WTC11 (cell line): ENCODE results near the gene SPRR5. TPM values are rescaled to one million over a fixed set of nuclear protein-coding genes. Genes with fewer than 3 reads are reported as not detected.

Experiments
- ATAC-seq: fragments of 200-7000 bp; cut with Tn5 transposase; 2 replicates; pipeline ENCODE4 v1.10.0; 2021; ENCODE audit warnings: mild to moderate bottlenecking, moderate library complexity
- CTCF ChIA-PET: fragments of 300-600 bp; sonication (Branson Sonifier 250); formaldehyde crosslinking; loops from one replicate; lab custom pipeline; 2021; ENCODE audit warnings: antibody characterized with exemption; lab: Charles Lee
- POLR2A ChIA-PET: fragments of 350-600 bp; sonication (Branson Sonifier 250); formaldehyde crosslinking; loops from one replicate; lab custom pipeline; 2021; ENCODE audit warnings: antibody characterized with exemption; lab: Charles Lee
- DNase-seq: peaks from one replicate; pipeline ENCODE4 v3.0.0; 2021; ENCODE audit warnings: low spot score
- H3K27ac Mint-ChIP-seq: 2 replicates; pipeline ENCODE4 v1.8.0; 2021; ENCODE audit warnings: mixed read lengths
- H3K27me3 Mint-ChIP-seq: 2 replicates; pipeline ENCODE4 v1.8.0; 2021; ENCODE audit warnings: low read depth, mild to moderate bottlenecking, moderate library complexity, mixed read lengths
- H3K36me3 Mint-ChIP-seq: 2 replicates; pipeline ENCODE4 v1.8.0; 2021; ENCODE audit warnings: mixed read lengths
- H3K4me1 Mint-ChIP-seq: 2 replicates; pipeline ENCODE4 v1.8.0; 2022; ENCODE audit warnings: mixed read lengths
- H3K4me3 Mint-ChIP-seq: 2 replicates; pipeline ENCODE4 v1.8.0; 2021; ENCODE audit warnings: mild to moderate bottlenecking, moderate library complexity, mixed read lengths
- H3K9me3 Mint-ChIP-seq: 2 replicates; pipeline ENCODE4 v1.8.0; 2021; ENCODE audit warnings: mixed read lengths
- EMX1 ChIP-seq: fragments of 250-450 bp; sonication (Bioruptor Pico); IDR thresholded peaks from 2 replicates; pipeline ENCODE4 v1.8.0; 2021; ENCODE audit warnings: mild to moderate bottlenecking
- ETV6 ChIP-seq: sonication (generic); formaldehyde crosslinking; IDR thresholded peaks from 2 replicates; pipeline ENCODE4 v1.8.1; 2022; ENCODE audit warnings: mild to moderate bottlenecking, missing genetic modification reagents
- FOXJ3 ChIP-seq: sonication (generic); formaldehyde crosslinking; IDR thresholded peaks from 2 replicates; pipeline ENCODE4 v1.9.0; 2021; ENCODE audit warnings: missing genetic modification reagents, mild to moderate bottlenecking, borderline replicate concordance
- FOXP1 ChIP-seq: sonication (generic); formaldehyde crosslinking; IDR thresholded peaks from 2 replicates; pipeline ENCODE4 v1.8.0; 2022; ENCODE audit warnings: missing genetic modification reagents, mild to moderate bottlenecking, moderate library complexity, borderline replicate concordance
- GRHL2 ChIP-seq: fragments of 250-450 bp; sonication (Bioruptor Pico); IDR thresholded peaks from 2 replicates; pipeline ENCODE4 v1.8.0; 2022; ENCODE audit warnings: mild to moderate bottlenecking, moderate library complexity; ENCODE audit not compliant: insufficient replicate concordance, severe bottlenecking
- KAT7 ChIP-seq: sonication (generic); formaldehyde crosslinking; IDR thresholded peaks from 2 replicates; pipeline ENCODE4 v1.8.1; 2023; ENCODE audit warnings: missing genetic modification reagents, mild to moderate bottlenecking, borderline replicate concordance
- MYBL2 ChIP-seq: sonication (generic); formaldehyde crosslinking; IDR thresholded peaks from 2 replicates; pipeline ENCODE4 v1.8.1; 2023; ENCODE audit warnings: mild to moderate bottlenecking, moderate library complexity, missing genetic modification reagents
- PRRX2 ChIP-seq: fragments of 250-450 bp; sonication (Bioruptor Pico); IDR thresholded peaks from 2 replicates; pipeline ENCODE4 v1.8.0; 2021; ENCODE audit warnings: mild to moderate bottlenecking
- SP1 ChIP-seq: sonication (generic); formaldehyde crosslinking; conservative IDR thresholded peaks from 2 replicates; pipeline ENCODE4 v1.8.1; 2022; ENCODE audit warnings: missing genetic modification reagents
- ZNF121 ChIP-seq: sonication (generic); formaldehyde crosslinking; IDR thresholded peaks from 2 replicates; pipeline ENCODE4 v1.8.0; 2023; ENCODE audit warnings: missing genetic modification reagents
- ZNF423 ChIP-seq: fragments of 250-450 bp; sonication (Bioruptor Pico); IDR thresholded peaks from 2 replicates; pipeline ENCODE4 v2.1.2; 2022; ENCODE audit warnings: mild to moderate bottlenecking, moderate library complexity
- total RNA-seq: library from RNA; stranded (reverse); gene quantifications from 3 replicates; pipeline ENCODE4 v1.2.3, GENCODE V29; 2021
- TF ChIP-seq, protein P1 (sequence below): sonication (generic); formaldehyde crosslinking; IDR thresholded peaks from 2 replicates; pipeline ENCODE4 v1.8.0; 2022; ENCODE audit warnings: mild to moderate bottlenecking, missing genetic modification reagents
- TF ChIP-seq, protein P2 (sequence below): sonication (generic); formaldehyde crosslinking; IDR thresholded peaks from 2 replicates; pipeline ENCODE4 v1.8.0; 2022; ENCODE audit warnings: mild to moderate bottlenecking, missing genetic modification reagents
- TF ChIP-seq, protein P3 (sequence below): sonication (generic); formaldehyde crosslinking; IDR thresholded peaks from 2 replicates; pipeline ENCODE4 v1.8.0; 2022; ENCODE audit warnings: mild to moderate bottlenecking, missing genetic modification reagents
- TF ChIP-seq, protein P4 (sequence below): fragments of 250-450 bp; sonication (Bioruptor Pico); IDR thresholded peaks from 2 replicates; pipeline ENCODE4 v1.9.0; 2021; ENCODE audit warnings: mild to moderate bottlenecking
- TF ChIP-seq, protein P5 (sequence below): sonication (generic); formaldehyde crosslinking; IDR thresholded peaks from 2 replicates; pipeline ENCODE4 v1.8.1; 2023; ENCODE audit warnings: mild to moderate bottlenecking, missing genetic modification reagents
- TF ChIP-seq, protein P6 (sequence below): sonication (generic); formaldehyde crosslinking; IDR thresholded peaks from 2 replicates; pipeline ENCODE4 v1.8.1; 2023; ENCODE audit warnings: mild to moderate bottlenecking, missing genetic modification reagents, moderate library complexity
- TF ChIP-seq, protein P7 (sequence below): sonication (generic); formaldehyde crosslinking; IDR thresholded peaks from 2 replicates; pipeline ENCODE4 v1.8.0; 2023; ENCODE audit warnings: missing genetic modification reagents, mild to moderate bottlenecking, borderline replicate concordance
- TF ChIP-seq, protein P8 (sequence below): sonication (generic); formaldehyde crosslinking; IDR thresholded peaks from 2 replicates; pipeline ENCODE4 v1.8.1; 2022; ENCODE audit warnings: mild to moderate bottlenecking, missing genetic modification reagents, moderate library complexity, borderline replicate concordance
- TF ChIP-seq, protein P9 (sequence below): sonication (generic); formaldehyde crosslinking; IDR thresholded peaks from 2 replicates; pipeline ENCODE4 v1.8.1; 2022; ENCODE audit warnings: low read depth, missing genetic modification reagents, borderline replicate concordance

SPRR5 gene
- total RNA-seq, 1 experiment from 2014 or later, result not detected

DNA sequence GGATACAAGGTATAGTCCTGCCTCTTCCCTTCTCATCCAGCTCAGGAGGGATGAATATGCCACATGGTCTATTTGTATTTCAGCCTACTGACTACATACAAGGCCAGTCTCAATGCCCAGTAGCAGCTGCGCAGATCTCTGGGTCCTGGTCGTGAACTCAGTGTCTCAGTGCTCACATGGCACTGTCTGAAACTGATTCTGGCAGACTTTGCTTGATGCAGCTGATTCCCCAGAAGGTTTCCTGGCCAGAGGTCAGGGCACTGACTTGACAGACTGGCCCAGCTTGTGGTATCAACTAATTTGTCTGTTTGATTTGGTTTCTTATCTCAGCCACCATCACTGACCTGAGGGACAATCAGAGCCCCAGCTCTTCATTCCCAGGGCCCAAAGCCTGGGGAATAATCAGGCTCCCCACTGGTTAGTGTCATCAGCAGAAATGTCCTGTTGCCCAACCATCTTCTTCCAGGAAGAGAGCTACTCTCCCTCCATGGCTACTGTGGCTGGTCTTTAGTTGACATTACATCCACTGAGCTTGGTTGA, 15.9 kb downstream of the SPRR5 start (continued):
- TF ChIP-seq, protein P1, sequence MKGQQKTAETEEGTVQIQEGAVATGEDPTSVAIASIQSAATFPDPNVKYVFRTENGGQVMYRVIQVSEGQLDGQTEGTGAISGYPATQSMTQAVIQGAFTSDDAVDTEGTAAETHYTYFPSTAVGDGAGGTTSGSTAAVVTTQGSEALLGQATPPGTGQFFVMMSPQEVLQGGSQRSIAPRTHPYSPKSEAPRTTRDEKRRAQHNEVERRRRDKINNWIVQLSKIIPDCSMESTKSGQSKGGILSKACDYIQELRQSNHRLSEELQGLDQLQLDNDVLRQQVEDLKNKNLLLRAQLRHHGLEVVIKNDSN (CRISPR knock-in tag), result no peak
- TF ChIP-seq ZNF121 (CRISPR knock-in tag) (no peak), PRRX2 (CRISPR knock-in tag) (no peak)

DNA sequence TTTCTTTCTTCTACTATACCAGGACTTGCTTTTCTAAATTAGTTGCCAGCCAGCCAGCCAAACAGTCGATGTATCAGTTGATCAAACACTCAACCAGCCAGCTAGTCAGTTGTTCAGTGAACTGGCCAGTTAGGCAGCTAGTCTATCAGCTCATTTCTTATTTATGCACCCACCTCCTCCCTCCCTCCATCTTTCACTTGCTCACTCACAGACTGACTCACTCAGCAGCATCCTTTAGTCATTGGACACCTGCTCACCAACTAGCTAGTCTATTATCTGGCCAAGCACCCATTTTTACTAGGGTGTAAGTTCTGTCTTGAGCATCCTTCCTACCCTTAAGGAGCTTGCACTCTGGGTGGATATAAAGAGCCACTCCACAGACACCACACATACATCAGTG, 17.5 kb downstream of the SPRR5 start:
- ATAC-seq (no peak), DNase-seq (no peak)
- ChIA-PET CTCF (interaction anchor here (10.9 kb wide), 1 partner anchor 227 kb away, joined by 123 read pairs; no protein-coding TSS in a partner anchor), POLR2A (no interaction called here)
- Mint-ChIP-seq H3K36me3 (no peaks in the 10 kb centered on the region), H3K27me3 (no peaks in the 10 kb centered on the region; the same call in 1 of the 2 replicates), H3K27ac (no peak overlapping the region), H3K4me3 (no peak overlapping the region), H3K4me1 (no peaks in the 10 kb centered on the region; the same call in 1 of the 2 replicates), H3K9me3 (peaks cover 4% of the 10 kb centered on the region; the same call in 1 of the 2 replicates)
- TF ChIP-seq FOXJ3 (CRISPR knock-in tag) (no peak), GRHL2 (CRISPR knock-in tag) (no peak), MYBL2 (CRISPR knock-in tag) (no peak), ETV6 (no peak), SP1 (CRISPR knock-in tag) (no peak), EMX1 (CRISPR knock-in tag) (no peak), FOXP1 (CRISPR knock-in tag) (no peak), ZNF423 (CRISPR knock-in tag) (no peak), KAT7 (CRISPR knock-in tag) (no peak)
- TF ChIP-seq, protein P2, sequence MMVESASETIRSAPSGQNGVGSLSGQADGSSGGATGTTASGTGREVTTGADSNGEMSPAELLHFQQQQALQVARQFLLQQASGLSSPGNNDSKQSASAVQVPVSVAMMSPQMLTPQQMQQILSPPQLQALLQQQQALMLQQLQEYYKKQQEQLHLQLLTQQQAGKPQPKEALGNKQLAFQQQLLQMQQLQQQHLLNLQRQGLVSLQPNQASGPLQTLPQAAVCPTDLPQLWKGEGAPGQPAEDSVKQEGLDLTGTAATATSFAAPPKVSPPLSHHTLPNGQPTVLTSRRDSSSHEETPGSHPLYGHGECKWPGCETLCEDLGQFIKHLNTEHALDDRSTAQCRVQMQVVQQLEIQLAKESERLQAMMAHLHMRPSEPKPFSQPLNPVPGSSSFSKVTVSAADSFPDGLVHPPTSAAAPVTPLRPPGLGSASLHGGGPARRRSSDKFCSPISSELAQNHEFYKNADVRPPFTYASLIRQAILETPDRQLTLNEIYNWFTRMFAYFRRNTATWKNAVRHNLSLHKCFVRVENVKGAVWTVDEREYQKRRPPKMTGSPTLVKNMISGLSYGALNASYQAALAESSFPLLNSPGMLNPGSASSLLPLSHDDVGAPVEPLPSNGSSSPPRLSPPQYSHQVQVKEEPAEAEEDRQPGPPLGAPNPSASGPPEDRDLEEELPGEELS, result no peak
- TF ChIP-seq, protein P3, sequence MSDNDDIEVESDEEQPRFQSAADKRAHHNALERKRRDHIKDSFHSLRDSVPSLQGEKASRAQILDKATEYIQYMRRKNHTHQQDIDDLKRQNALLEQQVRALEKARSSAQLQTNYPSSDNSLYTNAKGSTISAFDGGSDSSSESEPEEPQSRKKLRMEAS, result no peak
- TF ChIP-seq, protein P4, sequence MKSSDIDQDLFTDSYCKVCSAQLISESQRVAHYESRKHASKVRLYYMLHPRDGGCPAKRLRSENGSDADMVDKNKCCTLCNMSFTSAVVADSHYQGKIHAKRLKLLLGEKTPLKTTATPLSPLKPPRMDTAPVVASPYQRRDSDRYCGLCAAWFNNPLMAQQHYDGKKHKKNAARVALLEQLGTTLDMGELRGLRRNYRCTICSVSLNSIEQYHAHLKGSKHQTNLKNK (CRISPR knock-in tag), result no peak
- TF ChIP-seq, protein P5, sequence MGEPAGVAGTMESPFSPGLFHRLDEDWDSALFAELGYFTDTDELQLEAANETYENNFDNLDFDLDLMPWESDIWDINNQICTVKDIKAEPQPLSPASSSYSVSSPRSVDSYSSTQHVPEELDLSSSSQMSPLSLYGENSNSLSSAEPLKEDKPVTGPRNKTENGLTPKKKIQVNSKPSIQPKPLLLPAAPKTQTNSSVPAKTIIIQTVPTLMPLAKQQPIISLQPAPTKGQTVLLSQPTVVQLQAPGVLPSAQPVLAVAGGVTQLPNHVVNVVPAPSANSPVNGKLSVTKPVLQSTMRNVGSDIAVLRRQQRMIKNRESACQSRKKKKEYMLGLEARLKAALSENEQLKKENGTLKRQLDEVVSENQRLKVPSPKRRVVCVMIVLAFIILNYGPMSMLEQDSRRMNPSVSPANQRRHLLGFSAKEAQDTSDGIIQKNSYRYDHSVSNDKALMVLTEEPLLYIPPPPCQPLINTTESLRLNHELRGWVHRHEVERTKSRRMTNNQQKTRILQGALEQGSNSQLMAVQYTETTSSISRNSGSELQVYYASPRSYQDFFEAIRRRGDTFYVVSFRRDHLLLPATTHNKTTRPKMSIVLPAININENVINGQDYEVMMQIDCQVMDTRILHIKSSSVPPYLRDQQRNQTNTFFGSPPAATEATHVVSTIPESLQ (CRISPR knock-in tag), result no peak
- TF ChIP-seq, protein P6, sequence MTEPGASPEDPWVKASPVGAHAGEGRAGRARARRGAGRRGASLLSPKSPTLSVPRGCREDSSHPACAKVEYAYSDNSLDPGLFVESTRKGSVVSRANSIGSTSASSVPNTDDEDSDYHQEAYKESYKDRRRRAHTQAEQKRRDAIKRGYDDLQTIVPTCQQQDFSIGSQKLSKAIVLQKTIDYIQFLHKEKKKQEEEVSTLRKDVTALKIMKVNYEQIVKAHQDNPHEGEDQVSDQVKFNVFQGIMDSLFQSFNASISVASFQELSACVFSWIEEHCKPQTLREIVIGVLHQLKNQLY, result no peak
- TF ChIP-seq, protein P7, sequence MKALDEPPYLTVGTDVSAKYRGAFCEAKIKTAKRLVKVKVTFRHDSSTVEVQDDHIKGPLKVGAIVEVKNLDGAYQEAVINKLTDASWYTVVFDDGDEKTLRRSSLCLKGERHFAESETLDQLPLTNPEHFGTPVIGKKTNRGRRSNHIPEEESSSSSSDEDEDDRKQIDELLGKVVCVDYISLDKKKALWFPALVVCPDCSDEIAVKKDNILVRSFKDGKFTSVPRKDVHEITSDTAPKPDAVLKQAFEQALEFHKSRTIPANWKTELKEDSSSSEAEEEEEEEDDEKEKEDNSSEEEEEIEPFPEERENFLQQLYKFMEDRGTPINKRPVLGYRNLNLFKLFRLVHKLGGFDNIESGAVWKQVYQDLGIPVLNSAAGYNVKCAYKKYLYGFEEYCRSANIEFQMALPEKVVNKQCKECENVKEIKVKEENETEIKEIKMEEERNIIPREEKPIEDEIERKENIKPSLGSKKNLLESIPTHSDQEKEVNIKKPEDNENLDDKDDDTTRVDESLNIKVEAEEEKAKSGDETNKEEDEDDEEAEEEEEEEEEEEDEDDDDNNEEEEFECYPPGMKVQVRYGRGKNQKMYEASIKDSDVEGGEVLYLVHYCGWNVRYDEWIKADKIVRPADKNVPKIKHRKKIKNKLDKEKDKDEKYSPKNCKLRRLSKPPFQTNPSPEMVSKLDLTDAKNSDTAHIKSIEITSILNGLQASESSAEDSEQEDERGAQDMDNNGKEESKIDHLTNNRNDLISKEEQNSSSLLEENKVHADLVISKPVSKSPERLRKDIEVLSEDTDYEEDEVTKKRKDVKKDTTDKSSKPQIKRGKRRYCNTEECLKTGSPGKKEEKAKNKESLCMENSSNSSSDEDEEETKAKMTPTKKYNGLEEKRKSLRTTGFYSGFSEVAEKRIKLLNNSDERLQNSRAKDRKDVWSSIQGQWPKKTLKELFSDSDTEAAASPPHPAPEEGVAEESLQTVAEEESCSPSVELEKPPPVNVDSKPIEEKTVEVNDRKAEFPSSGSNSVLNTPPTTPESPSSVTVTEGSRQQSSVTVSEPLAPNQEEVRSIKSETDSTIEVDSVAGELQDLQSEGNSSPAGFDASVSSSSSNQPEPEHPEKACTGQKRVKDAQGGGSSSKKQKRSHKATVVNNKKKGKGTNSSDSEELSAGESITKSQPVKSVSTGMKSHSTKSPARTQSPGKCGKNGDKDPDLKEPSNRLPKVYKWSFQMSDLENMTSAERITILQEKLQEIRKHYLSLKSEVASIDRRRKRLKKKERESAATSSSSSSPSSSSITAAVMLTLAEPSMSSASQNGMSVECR (CRISPR knock-in tag), result no peak
- TF ChIP-seq, protein P1 (CRISPR knock-in tag), result no peak
- TF ChIP-seq, protein P8, sequence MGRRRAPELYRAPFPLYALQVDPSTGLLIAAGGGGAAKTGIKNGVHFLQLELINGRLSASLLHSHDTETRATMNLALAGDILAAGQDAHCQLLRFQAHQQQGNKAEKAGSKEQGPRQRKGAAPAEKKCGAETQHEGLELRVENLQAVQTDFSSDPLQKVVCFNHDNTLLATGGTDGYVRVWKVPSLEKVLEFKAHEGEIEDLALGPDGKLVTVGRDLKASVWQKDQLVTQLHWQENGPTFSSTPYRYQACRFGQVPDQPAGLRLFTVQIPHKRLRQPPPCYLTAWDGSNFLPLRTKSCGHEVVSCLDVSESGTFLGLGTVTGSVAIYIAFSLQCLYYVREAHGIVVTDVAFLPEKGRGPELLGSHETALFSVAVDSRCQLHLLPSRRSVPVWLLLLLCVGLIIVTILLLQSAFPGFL, result no peak
- TF ChIP-seq, protein P9, sequence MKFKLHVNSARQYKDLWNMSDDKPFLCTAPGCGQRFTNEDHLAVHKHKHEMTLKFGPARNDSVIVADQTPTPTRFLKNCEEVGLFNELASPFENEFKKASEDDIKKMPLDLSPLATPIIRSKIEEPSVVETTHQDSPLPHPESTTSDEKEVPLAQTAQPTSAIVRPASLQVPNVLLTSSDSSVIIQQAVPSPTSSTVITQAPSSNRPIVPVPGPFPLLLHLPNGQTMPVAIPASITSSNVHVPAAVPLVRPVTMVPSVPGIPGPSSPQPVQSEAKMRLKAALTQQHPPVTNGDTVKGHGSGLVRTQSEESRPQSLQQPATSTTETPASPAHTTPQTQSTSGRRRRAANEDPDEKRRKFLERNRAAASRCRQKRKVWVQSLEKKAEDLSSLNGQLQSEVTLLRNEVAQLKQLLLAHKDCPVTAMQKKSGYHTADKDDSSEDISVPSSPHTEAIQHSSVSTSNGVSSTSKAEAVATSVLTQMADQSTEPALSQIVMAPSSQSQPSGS (CRISPR knock-in tag), result no peak
